Measurements from ENCODE around the gene TUFT1.

The TUFT1 gene

GRCh38 chr1:151549199-151549598 is 9.1 kb downstream of the TUFT1 start:
- in situ Hi-C loops (cut with HindIII; ENCODE audit: low sequenced_read_pairs): no loop called here
- DNase-seq (ENCODE audit: low read depth): no peak
- TF ChIP-seq CTCF (IDR thresholded peaks at IDR 0.05; ENCODE audit: low read depth, low read length, missing control alignments): no peak
- H3K4me3 ChIP-seq (ENCODE audit: low read depth, low read length): no peak overlapping the region

GRCh38 chr1:151553659-151554058 is 13.6 kb downstream of the TUFT1 start:
- H3K4me3 ChIP-seq (ENCODE audit: low read depth, low read length): no peak overlapping the region
- no peak for TF ChIP-seq CTCF (IDR thresholded peaks at IDR 0.05; ENCODE audit: low read depth, low read length, missing control alignments)
- DNase-seq (ENCODE audit: low read depth): no peak
- in situ Hi-C loops (cut with HindIII; ENCODE audit: low sequenced_read_pairs): no loop called here

GRCh38 chr1:151556052-151556451 is 15.9 kb downstream of the TUFT1 start:
- no peak for DNase-seq (ENCODE audit: low read depth)
- in situ Hi-C loops (cut with HindIII; ENCODE audit: low sequenced_read_pairs): no loop called here
- no peak overlapping the region for H3K4me3 ChIP-seq (ENCODE audit: low read depth, low read length)
- TF ChIP-seq CTCF (IDR thresholded peaks at IDR 0.05; ENCODE audit: low read depth, low read length, missing control alignments): no peak

GRCh38 chr1:151562661-151563060 is 22.6 kb downstream of the TUFT1 start:
- H3K4me3 ChIP-seq (ENCODE audit: low read depth, low read length): no peak overlapping the region
- DNase-seq (ENCODE audit: low read depth): no peak
- TF ChIP-seq CTCF (IDR thresholded peaks at IDR 0.05; ENCODE audit: low read depth, low read length, missing control alignments): no peak
- in situ Hi-C loops (cut with HindIII; ENCODE audit: low sequenced_read_pairs): no loop called here

GRCh38 chr1:151563376-151563775 is 23.3 kb downstream of the TUFT1 start:
- DNase-seq (ENCODE audit: low read depth): no peak
- no peak overlapping the region for H3K4me3 ChIP-seq (ENCODE audit: low read depth, low read length)
- no peak for TF ChIP-seq CTCF (IDR thresholded peaks at IDR 0.05; ENCODE audit: low read depth, low read length, missing control alignments)
- in situ Hi-C loops (cut with HindIII; ENCODE audit: low sequenced_read_pairs): no loop called here

- no peak overlapping the region for H3K4me3 ChIP-seq (ENCODE audit: low read depth, low read length)
- in situ Hi-C loops (cut with HindIII; ENCODE audit: low sequenced_read_pairs): no loop called here
- no peak for DNase-seq (ENCODE audit: low read depth)
- no peak for TF ChIP-seq CTCF (IDR thresholded peaks at IDR 0.05; ENCODE audit: low read depth, low read length, missing control alignments)
These were observed 25.5 kb downstream of the TUFT1 start for GRCh38 chr1:151565502-151566189.
